Measurements from ENCODE around the gene ESR1. TPM values are rescaled to one million over a fixed set of nuclear protein-coding genes. Genes with fewer than 3 reads are reported as not detected.

Gene ESR1
- total RNA-seq, result not detected in 2 replicates
- long read RNA-seq, result 0 reads

DNA sequence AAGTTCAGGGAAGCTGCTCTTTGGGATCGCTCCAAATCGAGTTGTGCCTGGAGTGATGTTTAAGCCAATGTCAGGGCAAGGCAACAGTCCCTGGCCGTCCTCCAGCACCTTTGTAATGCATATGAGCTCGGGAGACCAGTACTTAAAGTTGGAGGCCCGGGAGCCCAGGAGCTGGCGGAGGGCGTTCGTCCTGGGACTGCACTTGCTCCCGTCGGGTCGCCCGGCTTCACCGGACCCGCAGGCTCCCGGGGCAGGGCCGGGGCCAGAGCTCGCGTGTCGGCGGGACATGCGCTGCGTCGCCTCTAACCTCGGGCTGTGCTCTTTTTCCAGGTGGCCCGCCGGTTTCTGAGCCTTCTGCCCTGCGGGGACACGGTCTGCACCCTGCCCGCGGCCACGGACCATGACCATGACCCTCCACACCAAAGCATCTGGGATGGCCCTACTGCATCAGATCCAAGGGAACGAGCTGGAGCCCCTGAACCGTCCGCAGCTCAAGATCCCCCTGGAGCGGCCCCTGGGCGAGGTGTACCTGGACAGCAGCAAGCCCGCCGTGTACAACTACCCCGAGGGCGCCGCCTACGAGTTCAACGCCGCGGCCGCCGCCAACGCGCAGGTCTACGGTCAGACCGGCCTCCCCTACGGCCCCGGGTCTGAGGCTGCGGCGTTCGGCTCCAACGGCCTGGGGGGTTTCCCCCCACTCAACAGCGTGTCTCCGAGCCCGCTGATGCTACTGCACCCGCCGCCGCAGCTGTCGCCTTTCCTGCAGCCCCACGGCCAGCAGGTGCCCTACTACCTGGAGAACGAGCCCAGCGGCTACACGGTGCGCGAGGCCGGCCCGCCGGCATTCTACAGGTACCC, at the start of gene ESR1:
Gene ESR1 (plus strand): TSS at position 170 of the 858 bp plus-strand sequence. CDS start 231 bp downstream, at position 401.
- H3K27ac Mint-ChIP-seq, result no peak within 1 kb of the TSS
- TF ChIP-seq, protein P1, sequence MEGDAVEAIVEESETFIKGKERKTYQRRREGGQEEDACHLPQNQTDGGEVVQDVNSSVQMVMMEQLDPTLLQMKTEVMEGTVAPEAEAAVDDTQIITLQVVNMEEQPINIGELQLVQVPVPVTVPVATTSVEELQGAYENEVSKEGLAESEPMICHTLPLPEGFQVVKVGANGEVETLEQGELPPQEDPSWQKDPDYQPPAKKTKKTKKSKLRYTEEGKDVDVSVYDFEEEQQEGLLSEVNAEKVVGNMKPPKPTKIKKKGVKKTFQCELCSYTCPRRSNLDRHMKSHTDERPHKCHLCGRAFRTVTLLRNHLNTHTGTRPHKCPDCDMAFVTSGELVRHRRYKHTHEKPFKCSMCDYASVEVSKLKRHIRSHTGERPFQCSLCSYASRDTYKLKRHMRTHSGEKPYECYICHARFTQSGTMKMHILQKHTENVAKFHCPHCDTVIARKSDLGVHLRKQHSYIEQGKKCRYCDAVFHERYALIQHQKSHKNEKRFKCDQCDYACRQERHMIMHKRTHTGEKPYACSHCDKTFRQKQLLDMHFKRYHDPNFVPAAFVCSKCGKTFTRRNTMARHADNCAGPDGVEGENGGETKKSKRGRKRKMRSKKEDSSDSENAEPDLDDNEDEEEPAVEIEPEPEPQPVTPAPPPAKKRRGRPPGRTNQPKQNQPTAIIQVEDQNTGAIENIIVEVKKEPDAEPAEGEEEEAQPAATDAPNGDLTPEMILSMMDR (IDR thresholded peaks at IDR 0.05; ENCODE audit: unreplicated experiment), result no peak
- no peaks in the 10 kb centered on the region for H3K9me3 Mint-ChIP-seq (ENCODE audit: low read depth)
- peak; percentile 35 for DNase-seq (ENCODE audit: low spot score, unreplicated experiment)
- peaks cover 7% of the 10 kb centered on the region for H3K4me1 Mint-ChIP-seq (ENCODE audit: low read depth)
- peak within 1 kb of the TSS; percentile 71 for H3K4me3 Mint-ChIP-seq (ENCODE audit: low read depth)
- H3K27me3 Mint-ChIP-seq, result peaks cover 84% of the 10 kb centered on the region
- no peaks in the 10 kb centered on the region for H3K36me3 Mint-ChIP-seq (ENCODE audit: insufficient read depth)

DNA sequence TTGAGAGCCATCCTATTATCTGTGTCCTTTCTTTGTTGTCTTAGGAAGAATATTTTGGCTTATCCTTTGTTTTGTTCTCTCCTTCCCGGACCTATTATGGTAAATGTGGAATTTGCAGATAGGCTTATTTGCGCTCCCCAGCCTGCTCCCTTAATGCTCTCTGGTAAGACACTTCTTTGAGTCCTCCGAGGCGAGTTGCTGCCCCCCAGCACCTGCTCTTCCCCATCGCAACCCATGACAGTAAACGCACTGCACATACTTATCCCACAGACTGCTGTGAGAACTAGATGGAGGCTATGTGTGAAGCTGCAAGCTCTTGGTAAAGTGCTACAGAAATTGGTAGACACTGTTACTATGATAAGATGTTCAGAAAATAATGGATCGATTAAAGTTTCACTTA, 47.0 kb upstream of the ESR1 start:
- Mint-ChIP-seq H3K27me3 (no peaks in the 10 kb centered on the region), H3K36me3 (ENCODE audit: insufficient read depth) (no peaks in the 10 kb centered on the region), H3K4me1 (ENCODE audit: low read depth) (peaks cover 8% of the 10 kb centered on the region), H3K27ac (no peak overlapping the region), H3K9me3 (ENCODE audit: low read depth) (no peaks in the 10 kb centered on the region), H3K4me3 (ENCODE audit: low read depth) (no peak overlapping the region)
- DNase-seq (ENCODE audit: low spot score, unreplicated experiment), result no peak
- TF ChIP-seq, protein P1 (IDR thresholded peaks at IDR 0.05; ENCODE audit: unreplicated experiment), result no peak

DNA sequence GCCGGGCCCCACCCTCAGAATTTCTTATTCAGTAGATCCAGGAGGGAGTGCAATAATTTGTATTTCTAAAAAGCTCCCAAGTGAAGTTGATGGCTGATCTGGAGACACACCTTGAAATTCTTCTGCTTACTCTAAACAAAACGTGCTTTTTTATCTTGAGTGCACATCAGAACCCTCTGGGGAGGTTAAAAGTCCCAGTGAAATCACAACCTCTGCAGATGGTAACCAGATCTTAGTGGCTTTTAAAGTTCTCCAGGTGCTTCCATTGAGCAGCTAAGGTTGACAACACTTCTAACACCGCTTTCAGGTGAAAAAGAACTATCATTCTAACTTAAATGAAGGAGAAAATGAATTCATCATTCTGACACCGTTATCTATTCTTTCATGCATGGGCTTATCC, 45.6 kb upstream of the ESR1 start:
- no peak overlapping the region for H3K27ac Mint-ChIP-seq
- no peak for DNase-seq (ENCODE audit: low spot score, unreplicated experiment)
- no peaks in the 10 kb centered on the region for H3K27me3 Mint-ChIP-seq
- no peaks in the 10 kb centered on the region for H3K9me3 Mint-ChIP-seq (ENCODE audit: low read depth)
- TF ChIP-seq, protein P1 (IDR thresholded peaks at IDR 0.05; ENCODE audit: unreplicated experiment), result no peak
- H3K4me1 Mint-ChIP-seq (ENCODE audit: low read depth), result peaks cover 8% of the 10 kb centered on the region
- no peaks in the 10 kb centered on the region for H3K36me3 Mint-ChIP-seq (ENCODE audit: insufficient read depth)
- H3K4me3 Mint-ChIP-seq (ENCODE audit: low read depth), result no peak overlapping the region

DNA sequence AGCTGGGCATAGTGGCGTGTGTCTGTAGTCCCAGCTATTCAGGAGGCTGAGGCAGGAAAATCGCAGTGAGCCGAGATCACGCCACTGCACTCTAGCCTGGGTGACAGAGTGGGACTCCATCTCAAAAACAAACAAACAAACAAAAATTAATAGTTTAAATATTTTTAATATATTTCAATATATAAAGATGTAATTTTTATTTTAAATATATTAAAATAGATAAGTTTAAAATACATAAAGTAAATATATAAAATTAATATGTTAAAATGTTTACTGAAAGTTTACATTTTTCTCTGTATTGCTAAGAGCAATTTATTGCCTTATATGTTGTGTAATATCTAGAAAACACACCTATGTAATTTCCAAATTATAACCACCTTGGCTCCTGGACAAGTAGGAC, 44.7 kb upstream of the ESR1 start:
- no peak overlapping the region for H3K4me3 Mint-ChIP-seq (ENCODE audit: low read depth)
- H3K4me1 Mint-ChIP-seq (ENCODE audit: low read depth), result peaks cover 8% of the 10 kb centered on the region
- H3K27me3 Mint-ChIP-seq, result peaks cover 2% of the 10 kb centered on the region
- DNase-seq (ENCODE audit: low spot score, unreplicated experiment), result no peak
- H3K9me3 Mint-ChIP-seq (ENCODE audit: low read depth), result no peaks in the 10 kb centered on the region
- no peak overlapping the region for H3K27ac Mint-ChIP-seq
- TF ChIP-seq, protein P1 (IDR thresholded peaks at IDR 0.05; ENCODE audit: unreplicated experiment), result no peak
- no peaks in the 10 kb centered on the region for H3K36me3 Mint-ChIP-seq (ENCODE audit: insufficient read depth)

DNA sequence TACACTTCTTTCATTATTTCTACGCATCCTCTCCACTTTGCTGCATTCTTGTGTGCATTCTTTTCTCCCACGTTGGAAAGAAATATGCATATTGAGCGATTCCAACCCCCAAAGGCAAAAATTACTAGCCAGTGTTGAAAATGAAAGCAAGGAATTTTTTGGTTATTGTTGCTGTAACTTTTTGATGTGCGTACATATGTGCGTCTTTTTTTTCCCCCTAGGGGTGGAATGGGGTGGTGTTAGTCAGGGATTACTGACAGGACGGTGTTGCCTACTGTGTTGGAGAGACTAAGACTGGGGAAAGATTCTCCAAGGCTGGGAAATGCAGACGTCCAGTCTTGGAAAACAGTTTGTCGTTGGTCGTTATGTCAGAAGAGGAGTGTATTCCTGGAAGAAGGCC, 44.2 kb upstream of the ESR1 start:
- Mint-ChIP-seq H3K9me3 (ENCODE audit: low read depth) (no peaks in the 10 kb centered on the region), H3K27ac (no peak overlapping the region), H3K4me1 (ENCODE audit: low read depth) (peaks cover 8% of the 10 kb centered on the region), H3K27me3 (peaks cover 3% of the 10 kb centered on the region), H3K36me3 (ENCODE audit: insufficient read depth) (no peaks in the 10 kb centered on the region), H3K4me3 (ENCODE audit: low read depth) (no peak overlapping the region)
- TF ChIP-seq, protein P1 (IDR thresholded peaks at IDR 0.05; ENCODE audit: unreplicated experiment), result peak; percentile 40
- DNase-seq (ENCODE audit: low spot score, unreplicated experiment), result no peak
